Kidney tubule cell (primary cell): ENCODE data around the gene ZNF408.

ENCODE experiments used
- DNase-seq: peaks from one replicate; pipeline ENCODE4 v3.0.0-alpha.2; 2018; ENCODE audit warnings: low spot score

Gene ZNF408

GRCh38 chr11:46676436-46677158 lies 24.2 kb upstream of the ZNF408 start:
- no peak for DNase-seq

DNA sequence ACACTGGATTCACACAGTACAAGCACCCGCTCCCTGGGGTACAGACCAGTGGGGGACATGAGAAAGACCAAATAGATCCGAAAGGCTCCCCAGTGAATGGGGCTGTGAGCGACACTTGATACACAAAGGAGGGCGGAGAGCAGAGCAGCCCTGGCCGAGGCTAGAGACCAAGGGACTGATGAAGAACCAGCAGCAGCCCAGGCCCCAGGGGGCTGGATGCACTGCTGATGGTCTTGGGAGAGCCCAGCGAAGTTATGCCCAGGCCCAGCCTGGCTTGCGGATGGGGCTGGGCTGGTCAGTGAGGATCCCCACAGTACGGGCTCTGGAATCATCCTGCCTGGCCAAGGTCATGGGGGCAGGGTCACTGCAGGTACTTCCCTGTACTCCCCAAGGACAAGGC lies 23.7 kb upstream of the ZNF408 start:
- no peak for DNase-seq

DNA sequence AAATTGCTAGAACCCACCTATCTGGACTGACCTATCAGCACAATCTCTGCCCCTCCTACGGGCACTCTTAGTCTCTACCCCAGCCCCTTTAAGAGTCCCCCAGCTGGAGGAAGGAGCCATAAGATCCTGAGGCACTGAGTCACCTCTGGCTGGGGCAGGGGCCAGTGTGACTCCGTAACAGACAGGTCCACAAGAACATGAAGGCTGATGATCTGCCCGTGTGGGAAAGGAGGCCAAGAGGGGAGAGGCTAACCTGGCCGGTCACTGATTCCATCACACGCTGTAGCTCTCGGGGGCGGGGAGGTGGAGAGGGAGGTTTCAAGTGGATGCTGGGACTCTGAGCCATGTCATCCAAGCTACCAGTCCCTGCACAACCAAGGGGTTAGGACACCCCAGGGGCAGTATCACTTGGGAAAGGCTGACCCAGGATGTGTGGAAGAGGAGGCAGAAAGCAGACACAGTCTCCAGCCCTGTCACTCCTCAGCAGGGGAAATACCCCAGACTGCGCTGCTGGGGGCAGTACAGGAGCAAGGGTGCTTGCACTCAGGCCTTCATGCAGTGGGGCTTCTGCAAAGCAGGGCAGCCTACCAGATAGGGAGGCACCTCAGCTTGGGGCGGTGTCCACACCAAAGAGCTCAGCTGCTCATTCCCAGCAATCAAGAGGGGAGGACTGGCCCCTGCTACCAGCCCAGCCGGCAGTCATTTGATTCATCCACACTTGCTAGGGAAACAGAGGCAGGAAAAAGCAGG lies 22.7 kb upstream of the ZNF408 start:
- no peak for DNase-seq

- no peak for DNase-seq
These were observed 22.1 kb upstream of the ZNF408 start for GRCh38 chr11:46678741-46679130.

- DNase-seq: no peak
These were observed 21.3 kb upstream of the ZNF408 start for GRCh38 chr11:46679241-46680163.

DNA sequence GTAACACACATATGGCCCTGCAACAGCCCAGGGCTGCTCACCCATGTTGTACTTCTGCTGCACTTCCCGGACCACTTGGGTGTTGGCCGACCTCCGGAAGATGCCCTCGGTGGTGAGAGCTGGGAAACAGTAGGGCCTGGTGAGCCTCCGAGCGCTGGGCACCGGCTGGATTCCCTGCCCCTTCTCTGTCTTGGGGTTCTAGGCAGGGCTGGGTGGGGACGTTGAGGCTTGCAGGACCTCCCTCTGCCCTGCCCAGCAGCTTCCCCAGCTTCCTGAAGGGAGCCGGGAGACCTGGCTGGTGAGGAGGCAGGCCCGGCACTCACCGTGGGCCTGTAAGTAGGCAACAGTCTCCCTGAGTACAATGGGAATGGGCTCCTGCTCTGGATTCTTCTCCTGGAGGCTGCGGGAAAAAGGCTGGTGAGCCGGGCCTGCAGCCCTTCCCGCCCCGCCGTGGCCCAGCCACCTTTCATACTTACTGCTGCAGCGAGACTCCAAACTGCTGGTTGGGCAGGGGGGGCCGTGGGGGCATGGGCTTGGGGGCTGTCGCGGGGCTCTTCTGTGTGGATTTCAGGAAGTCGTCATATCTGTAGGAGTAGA lies 20.6 kb upstream of the ZNF408 start:
- DNase-seq: no peak

- no peak for DNase-seq
These were observed 20.0 kb upstream of the ZNF408 start for GRCh38 chr11:46680815-46681214.

- no peak for DNase-seq
These were observed 19.0 kb upstream of the ZNF408 start for GRCh38 chr11:46681814-46682213.

DNA sequence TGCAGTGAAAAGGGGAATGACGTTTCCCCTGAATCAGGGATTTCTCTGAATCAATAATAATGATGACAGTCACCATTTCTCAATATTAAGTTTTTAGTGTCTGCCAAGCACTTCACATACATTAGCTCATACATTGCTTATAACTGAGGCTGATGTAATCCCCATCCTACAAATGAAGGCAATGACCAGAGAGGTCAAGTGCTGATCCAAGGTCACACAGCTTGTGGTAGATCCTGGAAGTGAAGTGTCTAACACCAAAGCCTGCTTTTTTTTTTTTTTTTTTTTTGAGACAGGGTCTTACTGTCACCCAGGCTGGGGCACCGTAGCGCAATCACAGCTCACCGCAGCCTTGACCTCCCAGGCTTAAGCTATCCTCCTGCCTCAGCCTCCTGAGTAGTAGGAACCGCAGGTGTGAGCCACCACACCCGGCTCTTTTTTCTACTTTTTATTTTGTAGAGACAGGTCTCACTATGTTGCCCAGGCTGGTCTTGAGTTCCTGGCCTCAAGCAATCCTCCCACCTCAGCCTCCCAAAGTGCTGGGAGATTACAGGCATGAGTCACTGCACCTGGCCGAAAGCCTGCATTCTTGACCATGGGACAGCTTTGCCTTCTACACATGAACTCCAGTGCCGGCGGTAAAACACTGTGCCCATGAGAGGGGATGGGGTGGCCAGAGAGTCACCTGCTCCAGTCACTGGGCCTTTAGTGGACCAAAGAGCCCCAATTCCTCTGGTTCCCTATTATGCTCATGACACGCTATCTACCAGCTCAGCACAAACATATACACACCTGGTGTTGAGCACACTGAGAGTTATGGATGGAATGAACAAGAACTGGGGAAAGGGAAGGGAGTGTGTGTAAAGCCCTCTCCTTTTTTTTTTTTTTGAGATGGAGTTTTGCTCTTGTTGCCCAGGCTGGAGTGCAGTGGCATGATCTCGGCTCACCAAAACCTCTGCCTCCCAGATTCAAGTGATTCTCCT lies 17.8 kb upstream of the ZNF408 start:
- DNase-seq: peak; percentile 35

- DNase-seq: no peak
These were observed 16.5 kb upstream of the ZNF408 start for GRCh38 chr11:46684367-46684766.

- peak; percentile 29 for DNase-seq
These were observed 13.7 kb upstream of the ZNF408 start for GRCh38 chr11:46686886-46687795.

DNA sequence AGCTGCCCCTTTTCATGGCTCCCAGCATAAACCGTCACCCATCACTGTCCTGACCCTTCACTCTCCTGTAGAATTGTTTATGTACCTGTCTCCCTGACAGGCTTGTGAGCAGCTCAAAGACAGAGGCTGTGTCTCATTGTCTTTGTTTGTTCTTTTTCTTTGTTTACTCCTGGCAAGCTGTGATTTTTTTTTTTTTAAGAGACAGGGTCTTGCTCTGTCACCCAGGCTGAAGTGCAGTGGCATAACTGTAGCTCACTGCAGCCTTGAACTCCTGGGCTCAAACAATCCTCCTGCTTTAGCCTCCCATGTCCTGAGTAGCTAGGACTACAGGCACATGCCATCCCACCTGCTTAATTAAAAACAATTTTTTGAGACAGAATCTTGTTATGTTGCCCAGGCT lies 10.1 kb upstream of the ZNF408 start:
- no peak for DNase-seq

- DNase-seq: peak; percentile 85
These were observed 8.4 kb upstream of the ZNF408 start for GRCh38 chr11:46692450-46692849.

DNA sequence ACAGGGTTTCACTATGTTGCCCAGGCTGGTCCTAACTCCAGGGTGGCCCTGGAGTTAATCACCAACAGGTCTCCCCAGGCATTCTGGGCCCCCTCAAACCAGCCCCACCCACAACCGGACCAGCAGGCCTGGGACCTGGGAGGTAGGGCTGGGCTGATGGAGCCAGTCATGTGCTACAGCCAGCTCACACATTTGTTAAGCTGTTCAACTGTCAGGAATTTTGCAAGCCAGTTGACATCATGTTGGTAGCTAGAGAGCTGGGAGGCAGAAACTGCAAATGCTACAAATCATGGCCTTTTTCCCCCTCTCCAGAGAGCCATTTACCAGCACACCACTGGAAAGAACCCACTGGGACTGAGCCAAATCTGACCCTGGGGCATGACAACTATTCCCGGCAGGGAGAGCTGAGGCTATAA lies 7.2 kb upstream of the ZNF408 start:
- peak; percentile 90 for DNase-seq

DNA sequence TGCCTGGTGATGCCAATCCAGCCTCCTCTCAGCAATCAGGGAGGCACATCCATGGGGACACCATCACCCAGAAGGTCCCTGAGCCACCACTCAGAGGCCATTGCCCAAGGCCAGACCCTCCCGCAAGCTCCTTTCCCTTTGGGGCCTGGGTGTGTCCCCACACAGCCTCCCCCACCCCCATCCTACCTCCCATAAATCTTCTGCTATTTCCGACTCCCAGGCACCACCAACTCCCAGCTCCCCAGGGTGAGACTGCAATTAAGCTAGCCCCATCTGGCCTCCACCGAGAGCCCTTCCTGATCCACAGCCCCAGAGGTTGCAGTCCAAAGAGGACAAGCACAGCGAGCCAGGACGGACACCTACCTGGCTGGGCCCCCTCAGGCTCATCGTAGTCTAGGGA lies 6.8 kb upstream of the ZNF408 start:
- no peak for DNase-seq

DNA sequence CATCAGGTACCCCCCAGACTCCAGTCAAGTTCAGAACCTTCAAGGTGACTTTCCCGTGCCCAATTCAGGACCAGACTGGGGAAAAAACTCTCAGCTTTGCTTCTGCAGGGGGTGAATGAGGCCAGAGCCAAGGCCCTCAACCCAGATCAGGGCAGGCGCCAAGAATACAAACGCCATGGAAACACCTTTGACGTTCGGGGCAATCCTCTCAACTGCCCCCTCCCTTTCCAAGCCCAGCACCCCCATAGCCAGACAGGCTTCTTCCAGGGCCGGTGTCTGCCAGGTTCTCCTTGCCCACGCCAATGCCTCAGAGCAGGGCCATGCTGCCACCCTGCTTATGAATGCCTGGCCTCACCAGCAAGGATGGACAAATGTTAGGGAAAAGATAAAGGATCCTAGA lies 6.2 kb upstream of the ZNF408 start:
- no peak for DNase-seq

- no peak for DNase-seq
These were observed 5.3 kb upstream of the ZNF408 start for GRCh38 chr11:46695345-46696211.

DNA sequence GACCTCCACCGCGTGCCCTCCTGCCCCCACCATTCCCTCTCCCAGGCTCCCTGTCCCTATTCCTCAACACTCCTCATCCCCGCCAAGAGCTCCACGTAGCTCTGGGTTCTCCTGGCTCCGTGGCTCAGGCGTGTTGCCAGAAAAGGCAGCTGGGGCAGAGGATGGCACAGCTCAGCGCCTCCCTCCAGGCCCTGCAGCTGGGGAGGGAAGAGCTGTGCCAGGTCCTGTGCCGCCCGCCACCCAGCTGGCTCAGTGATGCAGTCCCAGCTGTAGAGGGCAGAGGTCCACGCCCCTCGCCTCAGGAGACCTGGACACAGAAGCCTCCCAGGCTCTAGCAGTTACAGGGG lies 4.6 kb upstream of the ZNF408 start:
- no peak for DNase-seq

- no peak for DNase-seq
These were observed 3.5 kb upstream of the ZNF408 start for GRCh38 chr11:46697303-46697702.
